Activated T-helper 1 cell treated with anti-CD3 and anti-CD28 coated beads, Interleukin-12 subunit alpha, Interleukin-12 subunit beta, Interleukin-2, Interleukin-4 antibody, amounts not matched to agents 30 ng/mL and 10 ng/mL and 1 ng/mL, durations not matched to agents 14 hours and 24 hours and 36 hours (primary cell): Measurements from ENCODE around the gene CEP68. TPM values are rescaled to one million over a fixed set of nuclear protein-coding genes. Genes with fewer than 3 reads are reported as not detected.
"Not testable (repeated sequence)": the region's sequence is repeated elsewhere in the genome, so short reads cannot be mapped to it uniquely, and the experiment has no call there.

Experiments
- DNase-seq: peaks from one replicate; pipeline ENCODE4 v3.0.0; 2021; ENCODE audit warnings: low spot score
- H3K27ac Mint-ChIP-seq: one replicate; pipeline ENCODE4 v1.8.0; 2021; ENCODE audit warnings: mild to moderate bottlenecking, mixed read lengths
- H3K27me3 Mint-ChIP-seq: one replicate; pipeline ENCODE4 v1.8.0; 2022; ENCODE audit warnings: mild to moderate bottlenecking, moderate library complexity, mixed read lengths; ENCODE audit not compliant: insufficient read depth
- H3K36me3 Mint-ChIP-seq: one replicate; pipeline ENCODE4 v1.8.0; 2021; ENCODE audit warnings: low read depth, mixed read lengths
- H3K4me1 Mint-ChIP-seq: one replicate; pipeline ENCODE4 v1.8.0; 2021; ENCODE audit warnings: low read depth, mixed read lengths
- H3K4me3 Mint-ChIP-seq: one replicate; pipeline ENCODE4 v1.8.0; 2021; ENCODE audit warnings: mild to moderate bottlenecking, moderate library complexity, mixed read lengths
- H3K9me3 Mint-ChIP-seq: one replicate; pipeline ENCODE4 v1.8.0; 2021; ENCODE audit warnings: mixed read lengths
- intact Hi-C: fragments of 100-400 bp; cut with micrococcal nuclease; formaldehyde crosslinking; loops from one replicate; pipeline ENCODE4 v1.15.1; 2024
- total RNA-seq: library from RNA; stranded (reverse); gene quantifications from 2 replicates; pipeline ENCODE4 v1.2.3, GENCODE V29; 2022

CEP68 gene
- total RNA-seq, 1 donor from 2014 or later: 4.0 TPM

- H3K27ac Mint-ChIP-seq: peak overlapping the region; percentile 34
- H3K9me3 Mint-ChIP-seq: no peaks in the 10 kb centered on the region
- intact Hi-C loops: no loop called here
- DNase-seq: no peak
- H3K4me1 Mint-ChIP-seq: peaks cover 35% of the 10 kb centered on the region
- no peaks in the 10 kb centered on the region for H3K27me3 Mint-ChIP-seq
- no peak overlapping the region for H3K4me3 Mint-ChIP-seq
- peaks cover 3% of the 10 kb centered on the region for H3K36me3 Mint-ChIP-seq
Measured at GRCh38 chr2:65120990-65121693, 64.9 kb downstream of the CEP68 start.

GRCh38 chr2:65122313-65122712, 66.1 kb downstream of the CEP68 start:
- Mint-ChIP-seq H3K4me3 (no peak overlapping the region), H3K27me3 (no peaks in the 10 kb centered on the region), H3K9me3 (no peaks in the 10 kb centered on the region), H3K4me1 (peaks cover 36% of the 10 kb centered on the region), H3K36me3 (peaks cover 4% of the 10 kb centered on the region), H3K27ac (no peak overlapping the region)
- DNase-seq: no peak
- intact Hi-C loops: no loop called here

- H3K36me3 Mint-ChIP-seq, H3K9me3 Mint-ChIP-seq, DNase-seq, H3K27ac Mint-ChIP-seq, H3K4me3 Mint-ChIP-seq, H3K27me3 Mint-ChIP-seq, intact Hi-C loops: not testable (repeated sequence)
- peaks cover 40% of the 10 kb centered on the region for H3K4me1 Mint-ChIP-seq
Measured at GRCh38 chr2:65125457-65125856, 69.2 kb downstream of the CEP68 start.

- peaks cover 5% of the 10 kb centered on the region for H3K36me3 Mint-ChIP-seq
- H3K9me3 Mint-ChIP-seq: no peaks in the 10 kb centered on the region
- peaks cover 38% of the 10 kb centered on the region for H3K4me1 Mint-ChIP-seq
- DNase-seq: no peak
- H3K27ac Mint-ChIP-seq: peak overlapping the region; percentile 99
- H3K27me3 Mint-ChIP-seq: peaks cover 9% of the 10 kb centered on the region
- peak overlapping the region; percentile 98 for H3K4me3 Mint-ChIP-seq
- intact Hi-C loops: no loop called here
Measured at GRCh38 chr2:65128297-65129190, 72.3 kb downstream of the CEP68 start.

- intact Hi-C loops: no loop called here
- Mint-ChIP-seq H3K36me3 (peaks cover 5% of the 10 kb centered on the region), H3K4me3 (peak overlapping the region; percentile 98), H3K27me3 (peaks cover 14% of the 10 kb centered on the region), H3K4me1 (peaks cover 37% of the 10 kb centered on the region), H3K27ac (peak overlapping the region; percentile 99), H3K9me3 (no peaks in the 10 kb centered on the region)
- DNase-seq: no peak
Measured at GRCh38 chr2:65129286-65129825, 73.1 kb downstream of the CEP68 start.

- Mint-ChIP-seq H3K4me1 (peaks cover 30% of the 10 kb centered on the region), H3K36me3 (peaks cover 5% of the 10 kb centered on the region), H3K27ac (peak within 1 kb of the TSS; percentile 99), H3K9me3 (no peaks in the 10 kb centered on the region), H3K27me3 (peaks cover 16% of the 10 kb centered on the region), H3K4me3 (peak within 1 kb of the TSS; percentile 98)
- intact Hi-C loops: loop anchor here (1.0 to 10.0 kb wide), 11 partner anchors 66 to 1542 kb away; partner anchors contain the start of genes ACTR2, AFTPH, MDH1 and SLC1A4
- DNase-seq: peak; percentile 98
Measured at GRCh38 chr2:65129826-65130663, 73.8 kb downstream of the CEP68 start, which contains the start of gene RAB1A. RAB1A (minus strand) TSS chr2:65130106; CDS start chr2:65129915, 191 bp downstream.

- no peaks in the 10 kb centered on the region for H3K9me3 Mint-ChIP-seq
- H3K27ac Mint-ChIP-seq: peak overlapping the region; percentile 99
- H3K4me3 Mint-ChIP-seq: peak overlapping the region; percentile 98
- intact Hi-C loops: loop anchor here (1.0 to 10.0 kb wide), 11 partner anchors 66 to 1542 kb away; partner anchors contain the start of genes ACTR2, AFTPH, MDH1 and SLC1A4
- peaks cover 5% of the 10 kb centered on the region for H3K36me3 Mint-ChIP-seq
- peaks cover 28% of the 10 kb centered on the region for H3K4me1 Mint-ChIP-seq
- H3K27me3 Mint-ChIP-seq: peaks cover 16% of the 10 kb centered on the region
- no peak for DNase-seq
Measured at GRCh38 chr2:65130664-65131175, 74.5 kb downstream of the CEP68 start.

- not testable (repeated sequence) for H3K4me3 Mint-ChIP-seq, H3K27ac Mint-ChIP-seq, DNase-seq, H3K9me3 Mint-ChIP-seq, H3K36me3 Mint-ChIP-seq
- H3K4me1 Mint-ChIP-seq: peaks cover 19% of the 10 kb centered on the region
- peaks cover 16% of the 10 kb centered on the region for H3K27me3 Mint-ChIP-seq
- intact Hi-C loops: loop anchor here (5.0 to 10.0 kb wide), 2 partner anchors 378 to 439 kb away; no protein-coding TSS in a partner anchor
Measured at GRCh38 chr2:65132930-65133329, 76.7 kb downstream of the CEP68 start.

- no peak overlapping the region for H3K4me3 Mint-ChIP-seq
- peaks cover 12% of the 10 kb centered on the region for H3K4me1 Mint-ChIP-seq
- peaks cover 16% of the 10 kb centered on the region for H3K27me3 Mint-ChIP-seq
- DNase-seq: no peak
- H3K27ac Mint-ChIP-seq: no peak overlapping the region
- H3K36me3 Mint-ChIP-seq: peaks cover 4% of the 10 kb centered on the region
- intact Hi-C loops: loop anchor here (5.0 to 10.0 kb wide), 2 partner anchors 379 to 439 kb away; no protein-coding TSS in a partner anchor
- no peaks in the 10 kb centered on the region for H3K9me3 Mint-ChIP-seq
Measured at GRCh38 chr2:65133626-65134025, 77.4 kb downstream of the CEP68 start.

- peaks cover 16% of the 10 kb centered on the region for H3K27me3 Mint-ChIP-seq
- H3K36me3 Mint-ChIP-seq: peaks cover 4% of the 10 kb centered on the region
- no peak overlapping the region for H3K27ac Mint-ChIP-seq
- no peaks in the 10 kb centered on the region for H3K9me3 Mint-ChIP-seq
- intact Hi-C loops: loop anchor here (5.0 to 10.0 kb wide), 2 partner anchors 379 to 438 kb away; no protein-coding TSS in a partner anchor
- peaks cover 9% of the 10 kb centered on the region for H3K4me1 Mint-ChIP-seq
- DNase-seq: no peak
- no peak overlapping the region for H3K4me3 Mint-ChIP-seq
Measured at GRCh38 chr2:65134158-65134557, 77.9 kb downstream of the CEP68 start.

GRCh38 chr2:65136253-65136652, 80.0 kb downstream of the CEP68 start:
- no peak for DNase-seq
- Mint-ChIP-seq H3K27ac (no peak overlapping the region), H3K27me3 (peaks cover 20% of the 10 kb centered on the region), H3K4me1 (peaks cover under 1% of the 10 kb centered on the region), H3K9me3 (no peaks in the 10 kb centered on the region), H3K36me3 (no peaks in the 10 kb centered on the region), H3K4me3 (no peak overlapping the region)
- intact Hi-C loops: loop anchor here (10.0 kb wide), 1 partner anchor 381 kb away; no protein-coding TSS in a partner anchor
